ENCODE data around the gene CHD5. TPM values are rescaled to one million over a fixed set of nuclear protein-coding genes. Genes with fewer than 3 reads are reported as not detected.
"Not testable (repeated sequence)": the region's sequence is repeated elsewhere in the genome, so short reads cannot be mapped to it uniquely, and the experiment has no call there.

The CHD5 gene
- polyA plus RNA-seq, 1 donor: 0.14 TPM

GRCh38 chr1:6065093-6065858 lies 114.8 kb downstream of the CHD5 start:
- DNase-seq (ENCODE audit: low read depth): no peak

GRCh38 chr1:6063532-6064053 lies 116.5 kb downstream of the CHD5 start:
- not testable (repeated sequence) for DNase-seq (ENCODE audit: low read depth)

GRCh38 chr1:6062670-6063069 lies 117.5 kb downstream of the CHD5 start:
- DNase-seq (ENCODE audit: low read depth): no peak

- DNase-seq (ENCODE audit: low read depth): no peak
These were observed 120.3 kb downstream of the CHD5 start for GRCh38 chr1:6059866-6060265.

GRCh38 chr1:6057170-6057845 lies 122.8 kb downstream of the CHD5 start:
- no peak for DNase-seq (ENCODE audit: low read depth)

- no peak for DNase-seq (ENCODE audit: low read depth)
These were observed 123.6 kb downstream of the CHD5 start for GRCh38 chr1:6056572-6056948.

GRCh38 chr1:6054596-6054995 lies 125.5 kb downstream of the CHD5 start:
- no peak for DNase-seq (ENCODE audit: low read depth)

GRCh38 chr1:6053206-6053546 lies 126.9 kb downstream of the CHD5 start:
- DNase-seq (ENCODE audit: low read depth): no peak

- DNase-seq (ENCODE audit: low read depth): peak; percentile 56
These were observed 127.4 kb downstream of the CHD5 start for GRCh38 chr1:6052543-6053205.

Other genes starting within 250 kb of the CHD5 start
- gene NPHP4, start 187.9 kb downstream of the CHD5 start, polyA plus RNA-seq (ENCODE audit: insufficient read length): 4.1 TPM
- gene KCNAB2, start 134.4 kb downstream of the CHD5 start, polyA plus RNA-seq (ENCODE audit: insufficient read length): 4.1 TPM
- gene RPL22, start 19.3 kb upstream of the CHD5 start, polyA plus RNA-seq (ENCODE audit: insufficient read length): 687 TPM
- 28.1 TPM for gene RNF207, start 25.8 kb upstream of the CHD5 start, polyA plus RNA-seq (ENCODE audit: insufficient read length)
- 37.6 TPM for gene ICMT, start 55.6 kb upstream of the CHD5 start, polyA plus RNA-seq (ENCODE audit: insufficient read length)
- not detected for gene HES3, start 63.9 kb upstream of the CHD5 start, polyA plus RNA-seq (ENCODE audit: insufficient read length)
- 17.2 TPM for gene GPR153, start 80.8 kb upstream of the CHD5 start, polyA plus RNA-seq (ENCODE audit: insufficient read length)
- 13.4 TPM for gene ACOT7, start 213.4 kb upstream of the CHD5 start, polyA plus RNA-seq (ENCODE audit: insufficient read length)
- gene HES2, start 239.6 kb upstream of the CHD5 start, polyA plus RNA-seq (ENCODE audit: insufficient read length): not detected
- gene ESPN, start 244.5 kb upstream of the CHD5 start, polyA plus RNA-seq (ENCODE audit: insufficient read length): 3.0 TPM

Measured in forelimb muscle (tissue), 1 donor.